HG03196 (cell line): ENCODE data around the gene KRTAP9-1.
"Not testable (repeated sequence)": the region's sequence is repeated elsewhere in the genome, so short reads cannot be mapped to it uniquely, and the experiment has no call there.

Experiments
- ATAC-seq: cut with Tn5 transposase; IDR thresholded peaks from one replicate; pipeline ENCODE4 v1.9.1; 2021; ENCODE audit not compliant: unreplicated experiment

Gene KRTAP9-1

GRCh38 chr17:41178843-41179616 lies 10.7 kb upstream of the KRTAP9-1 start:
- no peak for ATAC-seq

GRCh38 chr17:41184480-41184961 lies 5.2 kb upstream of the KRTAP9-1 start, which contains the start of gene KRTAP4-1:
Gene KRTAP4-1 (minus strand): TSS chr17:41184911. CDS start chr17:41184854, 57 bp downstream.
- no peak for ATAC-seq

GRCh38 chr17:41185001-41185400 lies 4.7 kb upstream of the KRTAP9-1 start:
- ATAC-seq, result no peak

GRCh38 chr17:41186872-41187271 lies 2.8 kb upstream of the KRTAP9-1 start:
- ATAC-seq, result no peak

- no peak for ATAC-seq
Measured at GRCh38 chr17:41190328-41190727, 641 bp downstream of the KRTAP9-1 start.

GRCh38 chr17:41196068-41196467 lies 6.4 kb downstream of the KRTAP9-1 start:
- ATAC-seq, result no peak

- no peak for ATAC-seq
Measured at GRCh38 chr17:41199421-41200078, 9.9 kb downstream of the KRTAP9-1 start.

GRCh38 chr17:41211845-41212466 lies 22.3 kb downstream of the KRTAP9-1 start:
- no peak for ATAC-seq

GRCh38 chr17:41212524-41213169 lies 23.0 kb downstream of the KRTAP9-1 start:
- ATAC-seq, result no peak

GRCh38 chr17:41215681-41216080 lies 26.0 kb downstream of the KRTAP9-1 start:
- ATAC-seq, result no peak

- ATAC-seq, result no peak
Measured at GRCh38 chr17:41223821-41224220, 34.1 kb downstream of the KRTAP9-1 start.

- ATAC-seq, result no peak
Measured at GRCh38 chr17:41226051-41226450, 36.4 kb downstream of the KRTAP9-1 start.

GRCh38 chr17:41226598-41227095 lies 37.0 kb downstream of the KRTAP9-1 start, which contains the start of gene KRTAP9-2:
Gene KRTAP9-2 (plus strand): TSS chr17:41226648. CDS start chr17:41226655, 7 bp downstream.
- not testable (repeated sequence) for ATAC-seq

GRCh38 chr17:41230094-41230493 lies 40.4 kb downstream of the KRTAP9-1 start:
- no peak for ATAC-seq

- no peak for ATAC-seq
Measured at GRCh38 chr17:41231731-41232130, 42.0 kb downstream of the KRTAP9-1 start.

GRCh38 chr17:41232399-41233105 lies 42.9 kb downstream of the KRTAP9-1 start, which contains the start of gene KRTAP9-3:
Gene KRTAP9-3 (plus strand): TSS chr17:41232449. CDS start chr17:41232502, 53 bp downstream.
- ATAC-seq, result not testable (repeated sequence)

GRCh38 chr17:41237116-41237515 lies 47.4 kb downstream of the KRTAP9-1 start:
- ATAC-seq, result not testable (repeated sequence)

GRCh38 chr17:41237949-41238437 lies 48.3 kb downstream of the KRTAP9-1 start, which contains the start of gene KRTAP9-8:
Gene KRTAP9-8 (plus strand): TSS chr17:41237999. CDS start chr17:41238052, 53 bp downstream.
- ATAC-seq, result not testable (repeated sequence)
